Smooth muscle cell (in vitro differentiated cells): ENCODE data around the gene EGF. TPM values are rescaled to one million over a fixed set of nuclear protein-coding genes. Genes with fewer than 3 reads are reported as not detected.
A peak's percentile ranks its signal among the peaks of the same experiment; 100 is the strongest.

Experiments used
- DNase-seq: peaks from one replicate; lab custom pipeline; 2025; ENCODE audit not compliant: unreplicated experiment; lab: John Stamatoyannopoulos, UW
- H2AFZ ChIP-seq: fragments of 200-600 bp; sonication (generic); 2 replicates; pipeline ENCODE4 v1.6.0; 2016; ENCODE audit warnings: antibody characterized with exemption, low read depth, mild to moderate bottlenecking
- H3F3A ChIP-seq: fragments of 200-600 bp; sonication (generic); 2 replicates; pipeline ENCODE4 v1.6.0; 2017; ENCODE audit warnings: antibody characterized with exemption, low read depth
- H3K27ac ChIP-seq: fragments of 200-600 bp; sonication (generic); 2 replicates; pipeline ENCODE4 v1.5.1; 2016; ENCODE audit warnings: low read depth, mild to moderate bottlenecking
- H3K27me3 ChIP-seq: fragments of 200-600 bp; sonication (generic); 2 replicates; pipeline ENCODE4 v1.6.1; 2016; ENCODE audit warnings: low read depth, mild to moderate bottlenecking
- H3K36me3 ChIP-seq: fragments of 200-600 bp; sonication (generic); 2 replicates; pipeline ENCODE4 v1.5.1; 2016; ENCODE audit warnings: low read depth
- H3K4me1 ChIP-seq: fragments of 200-600 bp; sonication (generic); 2 replicates; pipeline ENCODE4 v1.5.1; 2016; ENCODE audit warnings: low read depth
- H3K4me2 ChIP-seq: fragments of 200-600 bp; sonication (generic); 2 replicates; pipeline ENCODE4 v1.6.0; 2016; ENCODE audit warnings: mild to moderate bottlenecking
- H3K4me3 ChIP-seq: fragments of 200-600 bp; sonication (generic); 2 replicates; pipeline ENCODE4 v1.5.1; 2016; ENCODE audit warnings: mild to moderate bottlenecking
- H3K79me2 ChIP-seq: fragments of 200-600 bp; sonication (generic); 2 replicates; pipeline ENCODE4 v1.6.0; 2016; ENCODE audit warnings: low read depth, mild to moderate bottlenecking
- H3K9ac ChIP-seq: fragments of 200-600 bp; sonication (generic); 2 replicates; pipeline ENCODE4 v1.6.0; 2016; ENCODE audit warnings: low read depth
- H3K9me3 ChIP-seq: fragments of 200-600 bp; sonication (generic); replicated peaks from 2 replicates; pipeline ENCODE4 v1.5.1; 2016; ENCODE audit warnings: low read depth
- H4K20me1 ChIP-seq: fragments of 200-600 bp; sonication (generic); 2 replicates; pipeline ENCODE4 v1.6.0; 2016; ENCODE audit warnings: low read depth
- CTCF ChIP-seq: fragments of 200-600 bp; sonication (generic); IDR thresholded peaks from 2 replicates; pipeline ENCODE4 v1.5.1; 2017; ENCODE audit warnings: borderline replicate concordance, mild to moderate bottlenecking, antibody characterized with exemption; ENCODE audit not compliant: insufficient read depth, poor library complexity, severe bottlenecking
- WGBS: methylation state at CpG from one replicate; pipeline ENCODE4 v1.1.7; 2016; ENCODE audit warnings: low lambda C conversion rate; 5-methylcytosine and 5-hydroxymethylcytosine counted together
- polyA plus RNA-seq: library from polyadenylated mRNA; unstranded; fragments of >200 nt; fragmentation: Nextera tagmentation; extraction: Ambion mirVana; gene quantifications from 2 replicates; pipeline ENCODE4 v1.2.1, GENCODE V29; 2016
- total RNA-seq: library from RNA; depleted of rRNA; stranded (reverse); fragments of >200 nt; gene quantifications from 2 replicates; pipeline ENCODE4 v1.2.3, GENCODE V29; 2014

The EGF gene
- total and polyA plus RNA-seq, 2 experiments from 2014 or later: 0.72 to 15.2 TPM

- Histone ChIP-seq H3K4me2 (no peak overlapping the region), H3F3A (no peaks in the 10 kb centered on the region), H2AFZ (no peak overlapping the region), H3K79me2 (no peaks in the 10 kb centered on the region), H3K27me3 (no peaks in the 10 kb centered on the region), H4K20me1 (no peaks in the 10 kb centered on the region), H3K4me3 (no peak overlapping the region), H3K9me3 (no peaks in the 10 kb centered on the region), H3K9ac (no peak overlapping the region), H3K27ac (no peak overlapping the region), H3K4me1 (no peaks in the 10 kb centered on the region), H3K36me3 (no peaks in the 10 kb centered on the region)
- WGBS: 78% methylated on average over 9 of the region's 9 CpGs
- DNase-seq: no peak
- TF ChIP-seq CTCF: peak; percentile 74
These were observed 137.6 kb downstream of the EGF start for GRCh38 chr4:110049951-110050925.

- Histone ChIP-seq H3K9ac (no peak overlapping the region), H3K79me2 (no peaks in the 10 kb centered on the region), H3K4me3 (no peak overlapping the region), H3K9me3 (no peaks in the 10 kb centered on the region), H3K27ac (no peak overlapping the region), H3F3A (no peaks in the 10 kb centered on the region), H2AFZ (no peak overlapping the region), H3K4me2 (no peak overlapping the region), H3K36me3 (no peaks in the 10 kb centered on the region), H4K20me1 (no peaks in the 10 kb centered on the region), H3K4me1 (peaks cover 4% of the 10 kb centered on the region), H3K27me3 (no peaks in the 10 kb centered on the region)
- 94% methylated on average over 3 of the region's 3 CpGs for WGBS
- TF ChIP-seq CTCF: no peak
- DNase-seq: no peak
These were observed 142.6 kb downstream of the EGF start for GRCh38 chr4:110055158-110055768.

GRCh38 chr4:110058677-110059076, 146.0 kb downstream of the EGF start:
- no peaks in the 10 kb centered on the region for H3K27me3 ChIP-seq
- 91% methylated on average over 1 of the region's 1 CpG for WGBS

More at GRCh38 chr4:110058677-110059076, 146.0 kb downstream of the EGF start:
- TF ChIP-seq CTCF: no peak
- no peak for DNase-seq
- H3K9me3 ChIP-seq: no peaks in the 10 kb centered on the region
- no peak overlapping the region for H3K9ac ChIP-seq
- H3K4me2 ChIP-seq: no peak overlapping the region
- no peaks in the 10 kb centered on the region for H3F3A ChIP-seq
- H3K27ac ChIP-seq: no peak overlapping the region
- H3K79me2 ChIP-seq: no peaks in the 10 kb centered on the region
- H2AFZ ChIP-seq: no peak overlapping the region
- no peaks in the 10 kb centered on the region for H3K36me3 ChIP-seq
- peaks cover 4% of the 10 kb centered on the region for H4K20me1 ChIP-seq
- H3K4me3 ChIP-seq: no peak overlapping the region
- peaks cover 4% of the 10 kb centered on the region for H3K4me1 ChIP-seq
